CD14-positive monocyte (primary cell): ENCODE measurements around the gene TEAD4. TPM values are rescaled to one million over a fixed set of nuclear protein-coding genes. Genes with fewer than 3 reads are reported as not detected.

Experiments used
- DNase-seq, 3 donors: peaks; one replicate each; pipeline ENCODE4 v3.0.0-alpha.2; 2011 to 2022
- H2AFZ ChIP-seq: 2 replicates; pipeline ENCODE4 v1.6.0; 2012; ENCODE audit warnings: mild to moderate bottlenecking, low read depth, low read length, inconsistent platforms; ENCODE audit not compliant: insufficient read depth, poor library complexity, severe bottlenecking
- H3K27ac ChIP-seq, 2 donors: 1 replicate in 1 of 2; 2 replicates in 1 of 2; pipeline ENCODE4 v1.5.1; 2012 to 2013; ENCODE audit warnings: low read length in 2 of 2, control low read depth in 1 of 2, inconsistent platforms in 1 of 2, low read depth in 1 of 2, mild to moderate bottlenecking in 1 of 2
- H3K27me3 ChIP-seq, 2 donors: one replicate each; pipeline versions ENCODE4 v1.6.0 to v1.6.1; 2011 to 2013; ENCODE audit warnings: low read length in 2 of 2; ENCODE audit not compliant: control insufficient read depth in 2 of 2, insufficient read depth in 2 of 2
- H3K36me3 ChIP-seq, 2 donors: replicated peaks in 1 of 2; 1 replicate in 1 of 2; 2 replicates in 1 of 2; pipeline versions ENCODE4 v1.5.1 to v1.6.1; 2012 to 2013; ENCODE audit warnings: low read length in 2 of 2, control low read depth in 1 of 2, inconsistent platforms in 1 of 2, mild to moderate bottlenecking in 1 of 2; ENCODE audit not compliant: insufficient read depth in 2 of 2, control insufficient read depth in 1 of 2
- H3K4me1 ChIP-seq, 2 donors: 1 replicate in 1 of 2; 2 replicates in 1 of 2; pipeline versions ENCODE4 v1.5.1 to v1.6.1; 2012 to 2013; ENCODE audit warnings: low read length in 2 of 2, control low read depth in 1 of 2, inconsistent platforms in 1 of 2, mild to moderate bottlenecking in 1 of 2, moderate library complexity in 1 of 2; ENCODE audit not compliant: insufficient read depth in 2 of 2, control insufficient read depth in 1 of 2
- H3K4me2 ChIP-seq: replicated peaks from 2 replicates; pipeline ENCODE3; 2012; ENCODE audit warnings: low read length, moderate library complexity, mild to moderate bottlenecking; ENCODE audit not compliant: poor library complexity, severe bottlenecking; ENCODE audit errors: extremely low read depth
- H3K4me3 ChIP-seq, 3 experiments: fragments of 200-600 bp in 1 of 3; sonication (generic) in 1 of 3; replicated peaks in 1 of 3; 1 replicate in 2 of 3; 2 replicates in 1 of 3; pipeline ENCODE4 v1.5.1; 2011 to 2013; ENCODE audit warnings: low read length in 3 of 3, mild to moderate bottlenecking in 3 of 3, control low read depth in 2 of 3, low read depth in 2 of 3, inconsistent platforms in 1 of 3, moderate library complexity in 1 of 3
- H3K79me2 ChIP-seq: 2 replicates; pipeline ENCODE4 v1.6.0; 2012; ENCODE audit warnings: mild to moderate bottlenecking, control low read depth, inconsistent platforms, low read length, moderate library complexity; ENCODE audit not compliant: insufficient read depth
- H3K9ac ChIP-seq: 2 replicates; pipeline ENCODE4 v1.6.0; 2017; ENCODE audit warnings: low read length, mild to moderate bottlenecking; ENCODE audit not compliant: insufficient read depth, poor library complexity, severe bottlenecking
- H3K9me3 ChIP-seq, 2 donors: replicated peaks in 1 of 2; 1 replicate in 1 of 2; 2 replicates in 1 of 2; pipeline versions ENCODE4 v1.5.1 to v1.6.1; 2012 to 2013; ENCODE audit warnings: low read length in 2 of 2, control low read depth in 1 of 2; ENCODE audit not compliant: control insufficient read depth in 1 of 2, insufficient read depth in 1 of 2
- H4K20me1 ChIP-seq: 2 replicates; pipeline ENCODE4 v1.6.0; 2012; ENCODE audit warnings: mild to moderate bottlenecking, low read length, control low read depth, moderate library complexity; ENCODE audit not compliant: insufficient read depth
- H3K27ac Mint-ChIP-seq, 7 donors: one replicate each; pipeline ENCODE4 v1.8.0; 2020; ENCODE audit warnings: mild to moderate bottlenecking in 7 of 7, mixed read lengths in 7 of 7, moderate library complexity in 6 of 7, inconsistent platforms in 2 of 7
- H3K27me3 Mint-ChIP-seq, 3 donors: one replicate each; pipeline ENCODE4 v1.8.0; 2021 to 2022; ENCODE audit warnings: low read depth in 3 of 3, mild to moderate bottlenecking in 3 of 3, mixed read lengths in 3 of 3, moderate library complexity in 3 of 3, inconsistent platforms in 1 of 3
- H3K36me3 Mint-ChIP-seq, 2 donors: one replicate each; pipeline ENCODE4 v1.8.0; 2020; ENCODE audit warnings: mixed read lengths in 2 of 2, inconsistent platforms in 1 of 2, mild to moderate bottlenecking in 1 of 2
- H3K4me1 Mint-ChIP-seq: one replicate; pipeline ENCODE4 v1.8.0; 2020; ENCODE audit warnings: mild to moderate bottlenecking, mixed read lengths
- H3K4me3 Mint-ChIP-seq, 2 donors: one replicate each; pipeline ENCODE4 v1.8.0; 2020; ENCODE audit warnings: mild to moderate bottlenecking in 2 of 2, mixed read lengths in 2 of 2, moderate library complexity in 1 of 2
- H3K9me3 Mint-ChIP-seq, 7 donors: one replicate each; pipeline ENCODE4 v1.8.0; 2020 to 2022; ENCODE audit warnings: mixed read lengths in 7 of 7, mild to moderate bottlenecking in 6 of 7, moderate library complexity in 6 of 7, inconsistent platforms in 2 of 7
- CTCF ChIP-seq: fragments of 200-600 bp; IDR thresholded peaks from one replicate; pipeline ENCODE4 v1.8.0; 2022; ENCODE audit warnings: antibody characterized with exemption, mild to moderate bottlenecking
- WGBS: methylation state at CpG from one replicate; pipeline ENCODE4 v1.1.5; 2013; ENCODE audit warnings: missing lambda C conversion rate; ENCODE audit not compliant: insufficient coverage; 5-methylcytosine and 5-hydroxymethylcytosine counted together
- intact Hi-C, 2 donors: fragments of 100-400 bp; cut with micrococcal nuclease; formaldehyde crosslinking; loops; one replicate each; pipeline versions ENCODE4 v1.15.0 to v1.15.1; 2023
- polyA plus RNA-seq, 3 donors: library from polyadenylated mRNA; depleted of rRNA in 1 of 3; unstranded in 2 of 3; stranded (reverse) in 1 of 3; fragments of 300-500 nt in 2 of 3; fragments of >200 nt in 1 of 3; fragmentation: Illumina TruSeq in 2 of 3; gene quantifications; 1 replicate in 2 of 3; 2 replicates in 1 of 3; pipeline ENCODE4 v1.2.3, GENCODE V29; 2012 to 2021

Gene TEAD4
- polyA plus RNA-seq, 3 donors, result not detected

- no peak for TF ChIP-seq CTCF
- no peaks in the 10 kb centered on the region for H3K4me1 Mint-ChIP-seq
- peaks cover 0 to 4% (median 0%) of the 10 kb centered on the region in 7 donors for H3K9me3 Mint-ChIP-seq
- Histone ChIP-seq H3K4me3 (no peak overlapping the region), H3K4me1 (no peaks in the 10 kb centered on the region), H3K4me2 (no peak overlapping the region), H3K27me3 (no peaks in the 10 kb centered on the region), H2AFZ (no peak overlapping the region), H3K79me2 (no peaks in the 10 kb centered on the region), H4K20me1 (no peaks in the 10 kb centered on the region), H3K27ac (no peak overlapping the region), H3K36me3 (no peaks in the 10 kb centered on the region), H3K9me3 (no peaks in the 10 kb centered on the region), H3K9ac (no peak overlapping the region)
- no peak for DNase-seq
- whole genome bisulfite sequencing, result 83% methylated on average over 1 of the region's 4 CpGs
- H3K27me3 Mint-ChIP-seq, result peaks cover 7 to 32% (median 12%) of the 10 kb centered on the region in 3 donors
- no peak overlapping the region for H3K4me3 Mint-ChIP-seq
- intact Hi-C loops, result no loop called here
- no peaks in the 10 kb centered on the region for H3K36me3 Mint-ChIP-seq
- no peak overlapping the region for H3K27ac Mint-ChIP-seq
These were observed 127.0 kb downstream of the TEAD4 start for GRCh38 chr12:3086211-3086610.

GRCh38 chr12:3086729-3087323 is 127.6 kb downstream of the TEAD4 start:
- 95% methylated on average over 6 of the region's 9 CpGs for WGBS
- H3K27me3 Mint-ChIP-seq, result peaks cover 5 to 28% (median 8%) of the 10 kb centered on the region in 3 donors
- intact Hi-C loops, result no loop called here
- Histone ChIP-seq H4K20me1 (no peaks in the 10 kb centered on the region), H2AFZ (no peak overlapping the region), H3K27ac (no peak overlapping the region), H3K9me3 (no peaks in the 10 kb centered on the region), H3K79me2 (no peaks in the 10 kb centered on the region), H3K27me3 (no peaks in the 10 kb centered on the region), H3K4me3 (no peak overlapping the region), H3K4me2 (no peak overlapping the region), H3K4me1 (no peaks in the 10 kb centered on the region), H3K36me3 (no peaks in the 10 kb centered on the region), H3K9ac (no peak overlapping the region)
- H3K27ac Mint-ChIP-seq, result no peak overlapping the region
- H3K4me3 Mint-ChIP-seq, result no peak overlapping the region
- H3K36me3 Mint-ChIP-seq, result no peaks in the 10 kb centered on the region
- DNase-seq, result no peak
- H3K9me3 Mint-ChIP-seq, result peaks cover 0 to 4% (median 0%) of the 10 kb centered on the region in 7 donors
- H3K4me1 Mint-ChIP-seq, result no peaks in the 10 kb centered on the region
- TF ChIP-seq CTCF, result no peak
